Skeletal muscle satellite cell (primary cell): ENCODE results near the gene DDX31.
A peak's percentile ranks its signal among the peaks of the same experiment; 100 is the strongest.

Experiments
- H3K27me3 ChIP-seq: 2 replicates; pipeline ENCODE4 v1.7.0; 2013; ENCODE audit warnings: low read length; ENCODE audit not compliant: control insufficient read depth, insufficient read depth
- H3K36me3 ChIP-seq: 2 replicates; pipeline ENCODE4 v1.7.0; 2013; ENCODE audit warnings: mild to moderate bottlenecking, control low read depth, low read length; ENCODE audit not compliant: insufficient read depth
- H3K4me1 ChIP-seq: 2 replicates; pipeline ENCODE4 v1.7.0; 2013; ENCODE audit warnings: low read length; ENCODE audit not compliant: control insufficient read depth, insufficient read depth
- H3K4me2 ChIP-seq: 2 replicates; pipeline ENCODE4 v1.7.0; 2013; ENCODE audit warnings: mild to moderate bottlenecking, low read length
- H3K4me3 ChIP-seq: 2 replicates; pipeline ENCODE4 v1.7.0; 2013; ENCODE audit warnings: low read length
- H3K9ac ChIP-seq: 2 replicates; pipeline ENCODE4 v1.7.0; 2013; ENCODE audit warnings: mild to moderate bottlenecking, low read depth, low read length, moderate library complexity
- H3K9me3 ChIP-seq: replicated peaks from 2 replicates; pipeline ENCODE4 v1.7.0; 2013; ENCODE audit warnings: mild to moderate bottlenecking, control low read depth, low read length

DDX31 gene

GRCh38 chr9:132552041-132552440, 117.7 kb downstream of the DDX31 start:
- H3K27me3 ChIP-seq: peaks cover 43% of the 10 kb centered on the region
- H3K9me3 ChIP-seq: no peaks in the 10 kb centered on the region
- no peak overlapping the region for H3K9ac ChIP-seq
- no peaks in the 10 kb centered on the region for H3K36me3 ChIP-seq
- no peaks in the 10 kb centered on the region for H3K4me1 ChIP-seq
- H3K4me3 ChIP-seq: no peak overlapping the region
- no peak overlapping the region for H3K4me2 ChIP-seq

- peaks cover 45% of the 10 kb centered on the region for H3K27me3 ChIP-seq
- H3K4me1 ChIP-seq: no peaks in the 10 kb centered on the region
- H3K4me2 ChIP-seq: no peak overlapping the region
- H3K9ac ChIP-seq: no peak overlapping the region
- no peak overlapping the region for H3K4me3 ChIP-seq
- no peaks in the 10 kb centered on the region for H3K36me3 ChIP-seq
- H3K9me3 ChIP-seq: no peaks in the 10 kb centered on the region
These were observed 118.2 kb downstream of the DDX31 start for GRCh38 chr9:132551556-132551955.

- H3K4me1 ChIP-seq: no peaks in the 10 kb centered on the region
- H3K36me3 ChIP-seq: no peaks in the 10 kb centered on the region
- no peak overlapping the region for H3K9ac ChIP-seq
- H3K4me2 ChIP-seq: no peak overlapping the region
- no peaks in the 10 kb centered on the region for H3K9me3 ChIP-seq
- peaks cover 60% of the 10 kb centered on the region for H3K27me3 ChIP-seq
- no peak overlapping the region for H3K4me3 ChIP-seq
These were observed 120.8 kb downstream of the DDX31 start for GRCh38 chr9:132548751-132549640.

GRCh38 chr9:132547976-132548730, 121.6 kb downstream of the DDX31 start:
- Histone ChIP-seq H3K4me2 (no peak overlapping the region), H3K4me1 (no peaks in the 10 kb centered on the region), H3K4me3 (no peak overlapping the region), H3K9me3 (no peaks in the 10 kb centered on the region), H3K9ac (no peak overlapping the region), H3K36me3 (no peaks in the 10 kb centered on the region), H3K27me3 (peaks cover 65% of the 10 kb centered on the region)

GRCh38 chr9:132547436-132547835, 122.3 kb downstream of the DDX31 start:
- Histone ChIP-seq H3K36me3 (no peaks in the 10 kb centered on the region), H3K27me3 (peaks cover 69% of the 10 kb centered on the region), H3K4me3 (no peak overlapping the region), H3K4me2 (no peak overlapping the region), H3K4me1 (no peaks in the 10 kb centered on the region), H3K9ac (no peak overlapping the region), H3K9me3 (no peaks in the 10 kb centered on the region)

- no peak overlapping the region for H3K4me3 ChIP-seq
- H3K36me3 ChIP-seq: no peaks in the 10 kb centered on the region
- H3K9me3 ChIP-seq: no peaks in the 10 kb centered on the region
- H3K27me3 ChIP-seq: peaks cover 69% of the 10 kb centered on the region
- no peak overlapping the region for H3K9ac ChIP-seq
- no peak overlapping the region for H3K4me2 ChIP-seq
- no peaks in the 10 kb centered on the region for H3K4me1 ChIP-seq
These were observed 122.7 kb downstream of the DDX31 start for GRCh38 chr9:132547052-132547431.

- Histone ChIP-seq H3K9ac (no peak overlapping the region), H3K36me3 (no peaks in the 10 kb centered on the region), H3K27me3 (peaks cover 74% of the 10 kb centered on the region), H3K4me2 (peak overlapping the region; percentile 62), H3K4me3 (peak overlapping the region; percentile 50), H3K4me1 (no peaks in the 10 kb centered on the region), H3K9me3 (no peaks in the 10 kb centered on the region)
These were observed 123.4 kb downstream of the DDX31 start for GRCh38 chr9:132546148-132547051.

- no peaks in the 10 kb centered on the region for H3K36me3 ChIP-seq
- peaks cover 69% of the 10 kb centered on the region for H3K27me3 ChIP-seq
- H3K4me3 ChIP-seq: no peak overlapping the region
- H3K9me3 ChIP-seq: no peaks in the 10 kb centered on the region
- no peak overlapping the region for H3K9ac ChIP-seq
- H3K4me2 ChIP-seq: no peak overlapping the region
- H3K4me1 ChIP-seq: no peaks in the 10 kb centered on the region
These were observed 124.2 kb downstream of the DDX31 start for GRCh38 chr9:132545578-132545977.

GRCh38 chr9:132543960-132544359, 125.8 kb downstream of the DDX31 start:
- H3K4me2 ChIP-seq: no peak overlapping the region
- no peak overlapping the region for H3K4me3 ChIP-seq
- no peaks in the 10 kb centered on the region for H3K4me1 ChIP-seq
- no peaks in the 10 kb centered on the region for H3K9me3 ChIP-seq
- H3K9ac ChIP-seq: no peak overlapping the region
- peaks cover 56% of the 10 kb centered on the region for H3K27me3 ChIP-seq
- no peaks in the 10 kb centered on the region for H3K36me3 ChIP-seq

GRCh38 chr9:132543251-132543650, 126.5 kb downstream of the DDX31 start:
- H3K9ac ChIP-seq: no peak overlapping the region
- H3K4me3 ChIP-seq: no peak overlapping the region
- H3K4me1 ChIP-seq: no peaks in the 10 kb centered on the region
- no peaks in the 10 kb centered on the region for H3K9me3 ChIP-seq
- H3K27me3 ChIP-seq: peaks cover 54% of the 10 kb centered on the region
- no peak overlapping the region for H3K4me2 ChIP-seq
- H3K36me3 ChIP-seq: no peaks in the 10 kb centered on the region
